SK-N-MC (cell line): Measurements from ENCODE around the gene SMIM12.

Source experiments
- EZH2 ChIP-seq: fragments of 200-600 bp; sonication (generic); IDR thresholded peaks from one replicate; pipeline ENCODE4 v1.6.1; 2017; ENCODE audit warnings: antibody characterized with exemption
- POLR2AphosphoS5 ChIP-seq: IDR thresholded peaks from 2 replicates; pipeline ENCODE4 v1.6.1; 2012; ENCODE audit warnings: mild to moderate bottlenecking, low read depth, low read length, borderline replicate concordance

DNA sequence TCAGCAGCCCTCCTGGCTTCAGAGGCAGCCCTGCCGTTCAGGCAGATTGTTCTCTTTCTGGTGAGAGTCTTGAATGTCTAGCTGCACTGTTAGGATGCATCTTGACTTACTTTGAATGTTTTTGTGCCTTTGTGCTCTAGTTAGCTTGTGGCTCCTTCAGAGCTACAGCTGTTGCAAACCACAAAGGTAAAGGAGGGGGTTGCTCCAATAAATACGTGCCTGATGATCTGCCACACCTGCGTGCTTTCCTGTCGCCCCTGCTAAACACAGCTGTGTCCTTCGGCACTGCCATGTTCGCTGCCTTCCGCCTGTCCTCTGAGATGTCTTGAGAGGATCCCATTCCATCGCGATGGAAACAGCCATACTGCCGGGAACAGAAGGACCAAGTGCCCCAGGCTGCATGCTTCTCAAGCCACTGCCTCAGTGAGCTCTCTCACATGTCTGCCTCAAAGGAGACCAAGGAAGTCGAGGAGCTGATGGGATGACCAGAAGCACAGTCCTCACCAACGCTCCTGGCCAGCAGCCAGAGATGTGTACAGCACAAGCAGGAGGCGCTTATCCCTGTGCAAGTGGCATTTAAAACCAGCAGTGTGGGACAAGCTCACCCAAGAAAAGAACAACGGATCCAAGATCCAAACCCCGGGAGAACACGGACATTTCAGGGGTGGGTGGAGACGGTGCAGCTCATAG, 12.0 kb upstream of the SMIM12 start:
- TF ChIP-seq POLR2AphosphoS5 (no peak), EZH2 (no peak)
